ENCODE results near the gene MIOS. TPM values are rescaled to one million over a fixed set of nuclear protein-coding genes. Genes with fewer than 3 reads are reported as not detected.

Gene MIOS
- total RNA-seq, 1 donor from 2014 or later: 22.3 TPM

GRCh38 chr7:7613210-7613609, 46.5 kb downstream of the MIOS start:
- H3K27ac Mint-ChIP-seq (ENCODE audit: unreplicated experiment): no peak overlapping the region
- H3K4me3 Mint-ChIP-seq (ENCODE audit: unreplicated experiment): no peak overlapping the region
- DNase-seq (ENCODE audit: low spot score): no peak
- H3K9me3 Mint-ChIP-seq (ENCODE audit: unreplicated experiment): no peaks in the 10 kb centered on the region
- H3K36me3 Mint-ChIP-seq (ENCODE audit: low read depth, unreplicated experiment): no peaks in the 10 kb centered on the region
- H3K4me1 Mint-ChIP-seq (ENCODE audit: unreplicated experiment): no peaks in the 10 kb centered on the region
- H3K27me3 Mint-ChIP-seq (ENCODE audit: unreplicated experiment): no peaks in the 10 kb centered on the region
- TF ChIP-seq, protein P1, sequence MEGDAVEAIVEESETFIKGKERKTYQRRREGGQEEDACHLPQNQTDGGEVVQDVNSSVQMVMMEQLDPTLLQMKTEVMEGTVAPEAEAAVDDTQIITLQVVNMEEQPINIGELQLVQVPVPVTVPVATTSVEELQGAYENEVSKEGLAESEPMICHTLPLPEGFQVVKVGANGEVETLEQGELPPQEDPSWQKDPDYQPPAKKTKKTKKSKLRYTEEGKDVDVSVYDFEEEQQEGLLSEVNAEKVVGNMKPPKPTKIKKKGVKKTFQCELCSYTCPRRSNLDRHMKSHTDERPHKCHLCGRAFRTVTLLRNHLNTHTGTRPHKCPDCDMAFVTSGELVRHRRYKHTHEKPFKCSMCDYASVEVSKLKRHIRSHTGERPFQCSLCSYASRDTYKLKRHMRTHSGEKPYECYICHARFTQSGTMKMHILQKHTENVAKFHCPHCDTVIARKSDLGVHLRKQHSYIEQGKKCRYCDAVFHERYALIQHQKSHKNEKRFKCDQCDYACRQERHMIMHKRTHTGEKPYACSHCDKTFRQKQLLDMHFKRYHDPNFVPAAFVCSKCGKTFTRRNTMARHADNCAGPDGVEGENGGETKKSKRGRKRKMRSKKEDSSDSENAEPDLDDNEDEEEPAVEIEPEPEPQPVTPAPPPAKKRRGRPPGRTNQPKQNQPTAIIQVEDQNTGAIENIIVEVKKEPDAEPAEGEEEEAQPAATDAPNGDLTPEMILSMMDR (IDR thresholded peaks at IDR 0.05; ENCODE audit: unreplicated experiment): no peak

DNA sequence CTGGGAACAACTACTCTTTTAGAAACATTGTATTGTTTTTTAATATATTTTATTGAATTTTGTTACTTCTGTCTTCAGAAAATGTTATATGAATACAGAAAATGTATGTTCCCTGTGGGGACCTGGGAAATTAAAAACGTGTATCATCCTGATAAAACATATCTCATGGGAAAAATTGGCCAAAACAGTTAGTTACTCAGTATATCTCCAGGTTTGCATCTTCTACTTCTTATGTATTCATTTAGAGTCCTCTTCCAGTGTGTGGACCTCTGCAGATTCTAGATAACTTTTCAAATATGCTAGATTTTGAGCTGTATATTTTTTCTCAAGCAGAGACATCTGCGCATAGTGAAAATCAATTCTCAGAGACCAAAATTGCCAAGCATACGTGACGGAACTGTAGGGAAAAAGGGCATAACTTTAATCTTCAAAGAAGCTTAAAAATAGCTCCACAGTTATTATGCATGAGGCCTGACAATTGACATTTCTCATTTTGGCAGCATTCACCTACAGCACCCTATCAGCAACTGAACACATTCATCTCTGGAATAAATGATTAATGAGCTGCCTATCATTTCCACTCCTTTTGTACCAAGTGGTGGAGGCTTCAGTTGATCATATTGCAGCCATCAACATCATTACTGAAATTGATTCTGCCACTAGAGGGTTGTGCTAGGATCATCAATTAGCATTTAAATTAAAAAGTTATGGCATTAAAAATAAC, 47.5 kb downstream of the MIOS start:
- no peak overlapping the region for H3K4me3 Mint-ChIP-seq (ENCODE audit: unreplicated experiment)
- H3K36me3 Mint-ChIP-seq (ENCODE audit: low read depth, unreplicated experiment): no peaks in the 10 kb centered on the region
- TF ChIP-seq, protein P1 (IDR thresholded peaks at IDR 0.05; ENCODE audit: unreplicated experiment): no peak
- H3K4me1 Mint-ChIP-seq (ENCODE audit: unreplicated experiment): no peaks in the 10 kb centered on the region
- H3K27ac Mint-ChIP-seq (ENCODE audit: unreplicated experiment): no peak overlapping the region
- H3K27me3 Mint-ChIP-seq (ENCODE audit: unreplicated experiment): no peaks in the 10 kb centered on the region
- no peaks in the 10 kb centered on the region for H3K9me3 Mint-ChIP-seq (ENCODE audit: unreplicated experiment)
- DNase-seq (ENCODE audit: low spot score): no peak

GRCh38 chr7:7617550-7617949, 50.9 kb downstream of the MIOS start:
- Mint-ChIP-seq H3K9me3 (ENCODE audit: unreplicated experiment) (no peaks in the 10 kb centered on the region), H3K27me3 (ENCODE audit: unreplicated experiment) (no peaks in the 10 kb centered on the region), H3K4me1 (ENCODE audit: unreplicated experiment) (no peaks in the 10 kb centered on the region), H3K36me3 (ENCODE audit: low read depth, unreplicated experiment) (no peaks in the 10 kb centered on the region), H3K27ac (ENCODE audit: unreplicated experiment) (no peak overlapping the region), H3K4me3 (ENCODE audit: unreplicated experiment) (no peak overlapping the region)
- no peak for DNase-seq (ENCODE audit: low spot score)
- TF ChIP-seq, protein P1 (IDR thresholded peaks at IDR 0.05; ENCODE audit: unreplicated experiment): no peak

DNA sequence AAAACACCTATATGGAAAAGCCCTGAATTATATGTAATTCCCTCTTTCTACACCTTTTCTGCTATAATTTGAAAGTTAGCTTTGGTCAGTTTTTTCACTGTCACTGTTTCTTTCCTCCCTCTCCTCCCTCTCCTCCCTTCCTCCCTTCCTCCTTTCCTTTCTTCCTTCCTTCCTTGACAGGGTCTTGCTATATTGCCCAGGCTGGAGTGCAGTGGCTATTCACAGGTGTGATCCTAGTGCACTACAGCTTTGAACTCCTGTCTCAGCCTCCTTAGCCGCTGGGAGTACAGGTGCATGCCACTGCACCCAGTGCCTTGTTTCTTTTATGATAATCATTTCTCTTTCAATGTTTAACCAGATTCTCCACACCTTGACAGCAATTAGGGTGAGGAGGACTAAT, 51.7 kb downstream of the MIOS start:
- no peaks in the 10 kb centered on the region for H3K27me3 Mint-ChIP-seq (ENCODE audit: unreplicated experiment)
- H3K27ac Mint-ChIP-seq (ENCODE audit: unreplicated experiment): no peak overlapping the region
- TF ChIP-seq, protein P1 (IDR thresholded peaks at IDR 0.05; ENCODE audit: unreplicated experiment): no peak
- no peaks in the 10 kb centered on the region for H3K36me3 Mint-ChIP-seq (ENCODE audit: low read depth, unreplicated experiment)
- no peaks in the 10 kb centered on the region for H3K9me3 Mint-ChIP-seq (ENCODE audit: unreplicated experiment)
- H3K4me1 Mint-ChIP-seq (ENCODE audit: unreplicated experiment): no peaks in the 10 kb centered on the region
- no peak overlapping the region for H3K4me3 Mint-ChIP-seq (ENCODE audit: unreplicated experiment)
- no peak for DNase-seq (ENCODE audit: low spot score)

DNA sequence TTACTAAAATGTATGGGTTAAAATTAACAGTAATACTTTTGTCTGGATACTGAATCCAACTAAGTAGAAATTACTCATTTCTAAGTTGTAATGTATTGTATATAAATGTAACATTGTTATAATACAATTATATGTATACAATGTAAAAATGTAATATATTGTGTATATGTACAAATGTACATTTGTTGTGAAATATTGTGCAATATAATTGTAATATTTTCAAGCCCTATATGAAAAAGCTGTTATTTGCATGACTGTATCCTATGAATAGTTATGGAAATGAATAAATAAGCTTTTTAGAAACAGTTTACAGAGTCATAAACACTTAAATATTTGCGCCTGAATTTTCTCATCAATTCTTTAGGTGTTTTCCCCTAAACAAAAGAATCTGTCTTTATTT, 53.6 kb downstream of the MIOS start:
- Mint-ChIP-seq H3K27me3 (ENCODE audit: unreplicated experiment) (no peaks in the 10 kb centered on the region), H3K9me3 (ENCODE audit: unreplicated experiment) (no peaks in the 10 kb centered on the region), H3K4me1 (ENCODE audit: unreplicated experiment) (no peaks in the 10 kb centered on the region), H3K4me3 (ENCODE audit: unreplicated experiment) (no peak overlapping the region), H3K27ac (ENCODE audit: unreplicated experiment) (no peak overlapping the region), H3K36me3 (ENCODE audit: low read depth, unreplicated experiment) (no peaks in the 10 kb centered on the region)
- TF ChIP-seq, protein P1 (IDR thresholded peaks at IDR 0.05; ENCODE audit: unreplicated experiment): no peak
- no peak for DNase-seq (ENCODE audit: low spot score)

All from endothelial cell (in vitro differentiated cells).